ENCODE results near the gene IQCM.
"Not testable (repeated sequence)": the region's sequence is repeated elsewhere in the genome, so short reads cannot be mapped to it uniquely, and the experiment has no call there.

Gene IQCM

GRCh38 chr4:149466446-149466845 lies 349.2 kb downstream of the IQCM start:
- DNase-seq (ENCODE audit: low read depth) = no peak

- DNase-seq (ENCODE audit: low read depth) = no peak
Observed at GRCh38 chr4:149465955-149466354, 349.7 kb downstream of the IQCM start.

GRCh38 chr4:149443537-149443936 lies 372.1 kb downstream of the IQCM start:
- DNase-seq (ENCODE audit: low read depth) = no peak

- no peak for DNase-seq (ENCODE audit: low read depth)
Observed at GRCh38 chr4:149441338-149441737, 374.3 kb downstream of the IQCM start.

GRCh38 chr4:149426461-149426860 lies 389.2 kb downstream of the IQCM start:
- DNase-seq (ENCODE audit: low read depth) = no peak

GRCh38 chr4:149409555-149409962 lies 406.1 kb downstream of the IQCM start:
- no peak for DNase-seq (ENCODE audit: low read depth)

- DNase-seq (ENCODE audit: low read depth) = no peak
Observed at GRCh38 chr4:149409146-149409545, 406.5 kb downstream of the IQCM start.

- DNase-seq (ENCODE audit: low read depth) = no peak
Observed at GRCh38 chr4:149404143-149404542, 411.5 kb downstream of the IQCM start.

- no peak for DNase-seq (ENCODE audit: low read depth)
Observed at GRCh38 chr4:149403081-149403480, 412.6 kb downstream of the IQCM start.

- no peak for DNase-seq (ENCODE audit: low read depth)
Observed at GRCh38 chr4:149398993-149399392, 416.6 kb downstream of the IQCM start.

GRCh38 chr4:149370785-149371420 lies 444.7 kb downstream of the IQCM start:
- DNase-seq (ENCODE audit: low read depth) = no peak

- DNase-seq (ENCODE audit: low read depth) = no peak
Observed at GRCh38 chr4:149370002-149370401, 445.6 kb downstream of the IQCM start.

- DNase-seq (ENCODE audit: low read depth) = no peak
Observed at GRCh38 chr4:149353241-149353640, 462.4 kb downstream of the IQCM start.

GRCh38 chr4:149349541-149349940 lies 466.1 kb downstream of the IQCM start:
- no peak for DNase-seq (ENCODE audit: low read depth)

GRCh38 chr4:149347139-149347538 lies 468.5 kb downstream of the IQCM start:
- DNase-seq (ENCODE audit: low read depth) = no peak

GRCh38 chr4:149345424-149345823 lies 470.2 kb downstream of the IQCM start:
- DNase-seq (ENCODE audit: low read depth) = no peak

GRCh38 chr4:149344436-149344835 lies 471.2 kb downstream of the IQCM start:
- no peak for DNase-seq (ENCODE audit: low read depth)

- no peak for DNase-seq (ENCODE audit: low read depth)
Observed at GRCh38 chr4:149343614-149344013, 472.0 kb downstream of the IQCM start.

GRCh38 chr4:149341117-149341516 lies 474.5 kb downstream of the IQCM start:
- not testable (repeated sequence) for DNase-seq (ENCODE audit: low read depth)

- DNase-seq (ENCODE audit: low read depth) = no peak
Observed at GRCh38 chr4:149328161-149328560, 487.5 kb downstream of the IQCM start.

GRCh38 chr4:149322203-149322602 lies 493.4 kb downstream of the IQCM start:
- no peak for DNase-seq (ENCODE audit: low read depth)

GRCh38 chr4:149321438-149321837 lies 494.2 kb downstream of the IQCM start:
- DNase-seq (ENCODE audit: low read depth) = no peak

- no peak for DNase-seq (ENCODE audit: low read depth)
Observed at GRCh38 chr4:149311076-149311475, 504.6 kb downstream of the IQCM start.

GRCh38 chr4:149306537-149306936 lies 509.1 kb downstream of the IQCM start:
- no peak for DNase-seq (ENCODE audit: low read depth)

All from CMK (cell line).